Stomach (tissue), 9 donors: ENCODE data around the gene ANKRD23. TPM values are rescaled to one million over a fixed set of nuclear protein-coding genes. Genes with fewer than 3 reads are reported as not detected.
A peak's percentile ranks its signal among the peaks of the same experiment; 100 is the strongest.

ENCODE experiments used
- DNase-seq, 2 donors: peaks; one replicate each; pipeline versions ENCODE4 v3.0.0 to v3.0.0-alpha.2; 2013 to 2019
- H3K27ac ChIP-seq, 5 donors: fragments of 200-600 bp in 4 of 5; sonication (generic) in 4 of 5; one replicate each; pipeline ENCODE4 v1.5.1; 2013 to 2019; ENCODE audit warnings: mild to moderate bottlenecking in 1 of 5, moderate library complexity in 1 of 5
- H3K27me3 ChIP-seq, 3 donors: fragments of 200-600 bp; sonication (generic); one replicate each; pipeline ENCODE4 v1.5.1; 2017 to 2019; ENCODE audit warnings: mixed run types in 1 of 3
- H3K36me3 ChIP-seq, 4 donors: fragments of 200-600 bp; sonication (generic); 1 replicate in 3 of 4; 2 replicates in 1 of 4; pipeline ENCODE4 v1.5.1; 2016 to 2019
- H3K4me1 ChIP-seq, 4 donors: fragments of 200-600 bp; sonication (generic); one replicate each; pipeline ENCODE4 v1.5.1; 2016 to 2019
- H3K4me3 ChIP-seq, 4 donors: fragments of 200-600 bp; sonication (generic) in 3 of 4; one replicate each; pipeline ENCODE4 v1.5.1; 2016 to 2019; ENCODE audit warnings: mild to moderate bottlenecking in 1 of 4
- H3K9me3 ChIP-seq, 4 donors: fragments of 200-600 bp; sonication (generic); one replicate each; pipeline ENCODE4 v1.5.1; 2016 to 2019
- EP300 ChIP-seq: sonication (generic); formaldehyde crosslinking; IDR thresholded peaks from one replicate; pipeline ENCODE4 v1.6.1; 2017; ENCODE audit warnings: antibody characterized with exemption
- POLR2A ChIP-seq, 4 donors: fragments of 450-650 bp; IDR thresholded peaks; one replicate each; pipeline ENCODE4 v1.6.1; 2016; ENCODE audit warnings: antibody characterized with exemption in 4 of 4, control low read depth in 2 of 4, mild to moderate bottlenecking in 1 of 4, moderate library complexity in 1 of 4
- POLR2AphosphoS5 ChIP-seq, 3 donors: sonication (generic); formaldehyde crosslinking; IDR thresholded peaks; one replicate each; pipeline ENCODE4 v1.6.1; 2016; ENCODE audit warnings: antibody characterized with exemption in 3 of 3
- WGBS, 5 donors: extraction: QIAGEN DNeasy Blood & Tissue Kit in 3 of 5; methylation state at CpG; one replicate each; pipeline versions ENCODE4 v1.1.5 to v1.1.7; 2013 to 2018; 5-methylcytosine and 5-hydroxymethylcytosine counted together
- intact Hi-C: fragments of 100-400 bp; cut with DNase I; formaldehyde crosslinking; loops from one replicate; pipeline ENCODE4 v1.15.1; 2023; ENCODE audit warnings: low total_unique reads
- polyA plus RNA-seq, 3 donors: library from polyadenylated mRNA; stranded (reverse); fragments of 200-250 nt; gene quantifications; one replicate each; pipeline ENCODE4 v1.2.3, GENCODE V29; 2013
- total RNA-seq, 5 donors: library from RNA; depleted of rRNA; stranded (reverse); fragments of >200 nt; gene quantifications; one replicate each; pipeline versions ENCODE4 v1.1.0 to v1.2.3, GENCODE V29; 2014 to 2016
- TF ChIP-seq, protein P1 (sequence below), 7 experiments: fragments of 450-650 bp in 4 of 7; fragments of 200-600 bp in 3 of 7; sonication (generic) in 3 of 7; IDR thresholded peaks; one replicate each; pipeline ENCODE4 v1.5.1; 2016 to 2019; ENCODE audit warnings: antibody characterized with exemption in 7 of 7, control low read depth in 2 of 7, mild to moderate bottlenecking in 1 of 7
- donor health status: healthy with polysubstance abuse.
- donor health status: Bipolar disorder and iron deficiency.
- donor health status: healthy.

Gene ANKRD23
- total and polyA plus RNA-seq, 8 donors = 1.00 to 3.6 (median 2.3) TPM; not detected in 1

GRCh38 chr2:96869822-96870625, 26.2 kb upstream of the ANKRD23 start, which contains the start of gene SEMA4C:
TSS of gene SEMA4C (minus strand) at chr2:96870080. CDS start at chr2:96867886, 2,194 bp downstream.
- Histone ChIP-seq H3K9me3 (no peaks in the 10 kb centered on the region), H3K36me3 (peaks cover 15 to 24% (median 20%) of the 10 kb centered on the region in 4 donors), H3K27me3 (peaks cover 0 to 22% (median 0%) of the 10 kb centered on the region in 3 donors), H3K27ac (peak within 1 kb of the TSS; percentile 91 to 99 (median 97)), H3K4me1 (peaks cover 53 to 83% (median 66%) of the 10 kb centered on the region in 4 donors), H3K4me3 (peak within 1 kb of the TSS; percentile 60 to 99 (median 96))
- TF ChIP-seq POLR2AphosphoS5 (IDR thresholded peaks at IDR 0.05) (peak; percentile 56 to 65 (median 60)), EP300 (no peak)
- intact Hi-C loops = no loop called here
- DNase-seq = peak; percentile 61 to 89
- WGBS, 5 donors = 0 to 1% (median 1%) methylated on average over 16 to 93 of the region's 93 CpGs

- peaks cover 21 to 31% (median 27%) of the 10 kb centered on the region in 4 donors for H3K36me3 ChIP-seq
- H3K4me3 ChIP-seq = peak overlapping the region; percentile 60 to 99 (median 96)
- H3K27me3 ChIP-seq = peaks cover 0 to 22% (median 0%) of the 10 kb centered on the region in 3 donors
- peak overlapping the region; percentile 91 to 99 (median 97) for H3K27ac ChIP-seq
- H3K4me1 ChIP-seq = peaks cover 57 to 83% (median 69%) of the 10 kb centered on the region in 4 donors
- no peaks in the 10 kb centered on the region for H3K9me3 ChIP-seq
- TF ChIP-seq POLR2AphosphoS5 (IDR thresholded peaks at IDR 0.05) (peak; percentile 21 to 41 (median 39)), POLR2A (IDR thresholded peaks at IDR 0.05) (no peak)
- TF ChIP-seq, protein P1, sequence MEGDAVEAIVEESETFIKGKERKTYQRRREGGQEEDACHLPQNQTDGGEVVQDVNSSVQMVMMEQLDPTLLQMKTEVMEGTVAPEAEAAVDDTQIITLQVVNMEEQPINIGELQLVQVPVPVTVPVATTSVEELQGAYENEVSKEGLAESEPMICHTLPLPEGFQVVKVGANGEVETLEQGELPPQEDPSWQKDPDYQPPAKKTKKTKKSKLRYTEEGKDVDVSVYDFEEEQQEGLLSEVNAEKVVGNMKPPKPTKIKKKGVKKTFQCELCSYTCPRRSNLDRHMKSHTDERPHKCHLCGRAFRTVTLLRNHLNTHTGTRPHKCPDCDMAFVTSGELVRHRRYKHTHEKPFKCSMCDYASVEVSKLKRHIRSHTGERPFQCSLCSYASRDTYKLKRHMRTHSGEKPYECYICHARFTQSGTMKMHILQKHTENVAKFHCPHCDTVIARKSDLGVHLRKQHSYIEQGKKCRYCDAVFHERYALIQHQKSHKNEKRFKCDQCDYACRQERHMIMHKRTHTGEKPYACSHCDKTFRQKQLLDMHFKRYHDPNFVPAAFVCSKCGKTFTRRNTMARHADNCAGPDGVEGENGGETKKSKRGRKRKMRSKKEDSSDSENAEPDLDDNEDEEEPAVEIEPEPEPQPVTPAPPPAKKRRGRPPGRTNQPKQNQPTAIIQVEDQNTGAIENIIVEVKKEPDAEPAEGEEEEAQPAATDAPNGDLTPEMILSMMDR (IDR thresholded peaks at IDR 0.05) = no peak
- WGBS, 5 donors = 0 to 1% (median 1%) methylated on average over 22 to 64 of the region's 64 CpGs
- DNase-seq = peak; percentile 84 to 94
- intact Hi-C loops = no loop called here
Measured at GRCh38 chr2:96869281-96869821, 25.5 kb upstream of the ANKRD23 start.

DNA sequence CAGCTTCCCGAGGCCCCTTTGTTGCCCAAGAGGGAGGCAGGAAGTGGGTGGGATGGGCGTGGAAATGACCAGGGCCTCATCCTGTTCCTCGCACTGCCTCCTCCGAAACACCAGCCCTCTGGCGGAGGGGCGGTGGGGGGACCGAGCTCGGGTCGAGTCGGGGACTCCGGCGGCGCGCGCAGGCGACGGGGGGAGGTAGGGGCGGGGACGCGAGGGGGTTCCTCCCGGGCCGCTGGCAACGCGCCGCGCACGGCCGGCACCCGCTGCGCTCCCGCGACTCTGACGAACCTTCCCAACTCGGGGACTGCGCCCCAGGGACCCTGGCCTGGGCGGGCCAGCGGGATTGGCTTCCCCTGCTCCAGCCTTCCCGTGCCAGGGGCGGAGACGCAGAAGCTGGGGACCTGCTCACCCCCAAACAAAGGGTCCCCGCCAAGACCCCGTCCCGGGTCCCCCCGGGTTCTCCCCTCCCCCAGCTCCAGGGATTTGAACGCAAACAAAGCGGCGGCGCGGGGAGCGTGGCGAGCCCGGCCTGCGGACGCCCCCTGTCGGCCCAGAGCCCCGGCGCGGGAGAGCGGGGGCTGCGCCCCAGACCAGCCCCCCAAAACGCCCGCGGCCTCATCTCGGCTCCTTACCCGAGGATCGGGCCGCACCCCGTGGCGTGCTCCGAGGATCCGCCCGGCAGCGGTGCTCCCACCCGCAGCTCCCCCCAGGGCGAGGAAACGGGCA, 24.9 kb upstream of the ANKRD23 start:
- intact Hi-C loops = no loop called here
- WGBS, 5 donors = 0 to 1% (median 0%) methylated on average over 8 to 76 of the region's 76 CpGs
- H3K27ac ChIP-seq = peak overlapping the region; percentile 91 to 99 (median 97)
- TF ChIP-seq, protein P1 (IDR thresholded peaks at IDR 0.05) = peak in 5 of 7 experiments; percentile 16 to 71 (median 51)
- TF ChIP-seq POLR2A (IDR thresholded peaks at IDR 0.05) (no peak), EP300 (no peak), POLR2AphosphoS5 (IDR thresholded peaks at IDR 0.05) (peak; percentile 61 to 84 (median 73))
- H3K4me3 ChIP-seq = peak overlapping the region; percentile 60 to 99 (median 96)
- peaks cover 57 to 83% (median 73%) of the 10 kb centered on the region in 4 donors for H3K4me1 ChIP-seq
- H3K9me3 ChIP-seq = no peaks in the 10 kb centered on the region
- peaks cover 28 to 37% (median 33%) of the 10 kb centered on the region in 4 donors for H3K36me3 ChIP-seq
- peak; percentile 75 to 96 for DNase-seq
- peaks cover 0 to 22% (median 0%) of the 10 kb centered on the region in 3 donors for H3K27me3 ChIP-seq

DNA sequence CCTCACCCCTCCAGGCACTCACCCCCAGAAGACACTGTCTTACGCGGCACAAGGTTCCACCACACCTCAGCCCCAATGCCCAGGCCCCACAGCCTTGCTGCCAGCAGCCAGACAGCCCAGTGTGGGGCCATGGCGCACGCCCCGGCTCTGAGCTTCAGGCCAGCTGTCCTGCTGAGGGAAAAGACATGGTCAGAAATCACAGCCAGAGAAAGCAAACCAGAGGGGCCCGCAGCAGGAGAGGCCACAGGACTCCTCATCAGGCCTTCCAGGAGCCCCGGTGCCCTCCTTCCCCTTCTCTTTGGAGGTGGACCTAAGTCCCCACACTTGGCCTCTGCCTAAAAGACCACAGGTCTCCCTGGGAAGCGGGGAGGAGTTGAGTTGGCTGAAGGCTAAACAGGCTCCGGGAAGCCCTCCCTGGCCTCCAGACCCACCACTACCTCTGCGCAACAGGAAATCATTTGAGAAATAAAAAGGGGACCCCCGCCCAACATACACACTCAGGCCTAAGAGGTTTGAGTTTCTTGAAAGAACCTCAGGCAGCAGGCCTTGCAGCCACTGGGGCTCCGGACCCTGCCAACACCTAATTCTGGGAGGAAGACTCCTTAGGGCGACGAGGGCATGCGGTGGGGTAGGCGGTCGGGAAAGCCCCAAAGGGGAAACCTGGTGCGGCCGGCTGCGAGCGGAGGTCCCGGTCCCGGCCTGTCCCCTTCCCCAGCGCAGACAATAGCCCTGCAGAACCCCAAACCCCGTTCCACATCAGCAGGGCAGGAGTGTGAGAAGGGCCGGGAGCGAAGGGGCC, 24.1 kb upstream of the ANKRD23 start:
- Histone ChIP-seq H3K36me3 (peaks cover 35 to 45% (median 41%) of the 10 kb centered on the region in 4 donors), H3K4me1 (peaks cover 50 to 83% (median 68%) of the 10 kb centered on the region in 4 donors), H3K9me3 (no peaks in the 10 kb centered on the region), H3K27ac (peak overlapping the region; percentile 91 to 99 (median 97)), H3K4me3 (peak overlapping the region; percentile 60 to 99 (median 96)), H3K27me3 (peaks cover 0 to 22% (median 0%) of the 10 kb centered on the region in 3 donors)
- DNase-seq = peak in 1 of 2 donors; percentile 48
- intact Hi-C loops = no loop called here
- TF ChIP-seq POLR2AphosphoS5 (IDR thresholded peaks at IDR 0.05) = no peak
- TF ChIP-seq POLR2A (IDR thresholded peaks at IDR 0.05) = no peak
- no peak for TF ChIP-seq EP300
- TF ChIP-seq, protein P1 (IDR thresholded peaks at IDR 0.05) = no peak
- WGBS, 5 donors = 7 to 14% (median 7%) methylated on average over 24 to 27 of the region's 27 CpGs
